ENCODE measurements around the gene CASR. TPM values are rescaled to one million over a fixed set of nuclear protein-coding genes. Genes with fewer than 3 reads are reported as not detected.

The CASR gene
- total RNA-seq, 3 donors from 2014 or later (not counting 1 experiment from before 2014, with no cell fraction given) = 0.10 TPM; not detected in 2

- ATAC-seq = no peak
- no peak overlapping the region for H3K27ac Mint-ChIP-seq
- H3K4me1 ChIP-seq (ENCODE audit: control insufficient read depth, insufficient read depth, low read length) = peaks cover 2% of the 10 kb centered on the region
- intact Hi-C loops (cut with micrococcal nuclease) = no loop called here
- no peak overlapping the region for H3K4me3 ChIP-seq (ENCODE audit: low read length)
- no peaks in the 10 kb centered on the region for H3K9me3 ChIP-seq (ENCODE audit: control insufficient read depth, insufficient read depth, low read length)
- no peaks in the 10 kb centered on the region for H3K4me1 Mint-ChIP-seq
- H3K9me3 Mint-ChIP-seq = peaks cover 0 to 2% of the 10 kb centered on the region in 2 donors
- no peaks in the 10 kb centered on the region for H3K36me3 ChIP-seq (ENCODE audit: control insufficient read depth, insufficient read depth, low read length)
- peaks cover 24 to 33% of the 10 kb centered on the region in 2 donors for H3K27me3 Mint-ChIP-seq (ENCODE audit: low read depth in 2 of 2)
- TF ChIP-seq, protein P1, sequence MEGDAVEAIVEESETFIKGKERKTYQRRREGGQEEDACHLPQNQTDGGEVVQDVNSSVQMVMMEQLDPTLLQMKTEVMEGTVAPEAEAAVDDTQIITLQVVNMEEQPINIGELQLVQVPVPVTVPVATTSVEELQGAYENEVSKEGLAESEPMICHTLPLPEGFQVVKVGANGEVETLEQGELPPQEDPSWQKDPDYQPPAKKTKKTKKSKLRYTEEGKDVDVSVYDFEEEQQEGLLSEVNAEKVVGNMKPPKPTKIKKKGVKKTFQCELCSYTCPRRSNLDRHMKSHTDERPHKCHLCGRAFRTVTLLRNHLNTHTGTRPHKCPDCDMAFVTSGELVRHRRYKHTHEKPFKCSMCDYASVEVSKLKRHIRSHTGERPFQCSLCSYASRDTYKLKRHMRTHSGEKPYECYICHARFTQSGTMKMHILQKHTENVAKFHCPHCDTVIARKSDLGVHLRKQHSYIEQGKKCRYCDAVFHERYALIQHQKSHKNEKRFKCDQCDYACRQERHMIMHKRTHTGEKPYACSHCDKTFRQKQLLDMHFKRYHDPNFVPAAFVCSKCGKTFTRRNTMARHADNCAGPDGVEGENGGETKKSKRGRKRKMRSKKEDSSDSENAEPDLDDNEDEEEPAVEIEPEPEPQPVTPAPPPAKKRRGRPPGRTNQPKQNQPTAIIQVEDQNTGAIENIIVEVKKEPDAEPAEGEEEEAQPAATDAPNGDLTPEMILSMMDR (IDR thresholded peaks at IDR 0.05) = no peak
- no peak for DNase-seq
- 90% methylated on average over 2 of the region's 5 CpGs for WGBS (ENCODE audit: insufficient coverage)
- H3K27me3 ChIP-seq (ENCODE audit: control insufficient read depth, insufficient read depth, low read length) = no peaks in the 10 kb centered on the region
- H3K36me3 Mint-ChIP-seq = no peaks in the 10 kb centered on the region
- no peak overlapping the region for H3K27ac ChIP-seq (ENCODE audit: low read length)
- H3K4me3 Mint-ChIP-seq = no peak overlapping the region
Measured at GRCh38 chr3:122178711-122179110, 4.8 kb upstream of the CASR start.

DNA sequence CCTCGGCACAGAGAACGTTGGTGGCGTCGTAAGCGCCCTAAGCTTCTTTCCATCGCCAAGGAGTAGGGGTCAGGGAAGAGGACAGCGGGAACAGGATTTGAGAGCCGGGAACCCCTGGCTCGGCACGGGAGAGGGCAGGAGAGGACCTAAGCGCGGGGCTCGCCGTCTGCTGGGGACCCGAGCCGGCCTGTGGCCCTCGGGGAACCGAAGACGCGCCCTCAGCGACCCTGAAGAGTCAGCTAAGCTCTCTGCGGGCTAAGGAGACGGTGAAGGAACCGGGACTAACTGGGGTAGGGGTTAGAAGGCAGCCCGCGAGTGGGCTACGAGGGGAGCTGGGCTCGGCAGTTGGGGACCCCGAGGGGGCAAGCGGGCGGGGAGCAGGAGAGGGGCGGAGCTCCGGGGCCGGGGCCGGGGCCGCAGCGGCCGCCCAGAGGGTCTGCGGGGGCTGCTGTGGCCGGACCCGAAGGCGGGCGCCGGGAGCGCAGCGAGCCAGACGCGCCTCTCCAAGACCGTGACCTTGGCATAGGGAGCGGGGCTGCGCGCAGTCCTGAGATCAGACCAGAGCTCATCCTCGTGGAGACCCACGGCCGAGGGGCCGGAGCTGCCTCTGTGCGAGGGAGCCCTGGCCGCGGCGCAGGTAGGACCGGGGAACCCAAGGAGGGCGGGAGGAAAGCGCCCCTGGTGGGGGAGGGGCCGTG lies 574 bp downstream of the CASR start:
- Mint-ChIP-seq H3K27ac (no peak overlapping the region), H3K36me3 (no peaks in the 10 kb centered on the region), H3K27me3 (ENCODE audit: low read depth in 2 of 2) (peaks cover 52 to 66% of the 10 kb centered on the region in 2 donors), H3K4me3 (no peak overlapping the region), H3K9me3 (no peaks in the 10 kb centered on the region), H3K4me1 (no peaks in the 10 kb centered on the region)
- ATAC-seq (no peak), DNase-seq (no peak)
- TF ChIP-seq, protein P1 (IDR thresholded peaks at IDR 0.05) = no peak
- intact Hi-C loops (cut with micrococcal nuclease) = no loop called here
- 6% methylated on average over 64 of the region's 64 CpGs for WGBS (ENCODE audit: insufficient coverage)
- Histone ChIP-seq H3K36me3 (ENCODE audit: control insufficient read depth, insufficient read depth, low read length) (no peaks in the 10 kb centered on the region), H3K9me3 (ENCODE audit: control insufficient read depth, insufficient read depth, low read length) (no peaks in the 10 kb centered on the region), H3K4me1 (ENCODE audit: control insufficient read depth, insufficient read depth, low read length) (peaks cover 4% of the 10 kb centered on the region), H3K27me3 (ENCODE audit: control insufficient read depth, insufficient read depth, low read length) (peaks cover 10% of the 10 kb centered on the region), H3K4me3 (ENCODE audit: low read length) (no peak overlapping the region), H3K27ac (ENCODE audit: low read length) (no peak overlapping the region)

DNA sequence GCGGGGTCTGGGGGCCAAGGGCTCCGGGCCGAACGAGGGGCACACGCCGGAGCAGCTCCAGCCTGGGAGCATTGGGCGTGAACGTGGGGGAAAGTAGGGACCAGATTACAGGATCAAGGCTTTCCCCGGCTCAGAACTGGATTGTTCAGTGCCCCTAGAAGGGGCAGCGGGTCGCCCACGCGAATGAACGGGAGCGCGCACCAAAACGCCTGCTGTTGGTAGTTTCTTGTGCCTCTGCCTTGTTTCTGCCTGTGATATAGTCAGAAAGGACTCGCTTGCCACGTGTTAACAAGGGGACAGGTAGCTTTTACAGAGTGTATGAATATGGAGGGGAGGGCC lies 1.1 kb downstream of the CASR start:
- no peak for ATAC-seq
- peaks cover 10% of the 10 kb centered on the region for H3K27me3 ChIP-seq (ENCODE audit: control insufficient read depth, insufficient read depth, low read length)
- Mint-ChIP-seq H3K4me3 (no peak overlapping the region), H3K27me3 (ENCODE audit: low read depth in 2 of 2) (peaks cover 52 to 66% of the 10 kb centered on the region in 2 donors), H3K36me3 (no peaks in the 10 kb centered on the region), H3K4me1 (no peaks in the 10 kb centered on the region), H3K9me3 (no peaks in the 10 kb centered on the region), H3K27ac (no peak overlapping the region)
- H3K36me3 ChIP-seq (ENCODE audit: control insufficient read depth, insufficient read depth, low read length) = no peaks in the 10 kb centered on the region
- intact Hi-C loops (cut with micrococcal nuclease) = no loop called here
- 26% methylated on average over 19 of the region's 19 CpGs for WGBS (ENCODE audit: insufficient coverage)
- TF ChIP-seq, protein P1 (IDR thresholded peaks at IDR 0.05) = no peak
- H3K27ac ChIP-seq (ENCODE audit: low read length) = no peak overlapping the region
- peaks cover 4% of the 10 kb centered on the region for H3K4me1 ChIP-seq (ENCODE audit: control insufficient read depth, insufficient read depth, low read length)
- H3K4me3 ChIP-seq (ENCODE audit: low read length) = no peak overlapping the region
- no peak for DNase-seq
- H3K9me3 ChIP-seq (ENCODE audit: control insufficient read depth, insufficient read depth, low read length) = no peaks in the 10 kb centered on the region

- no peak for ATAC-seq
- DNase-seq = no peak
- H3K9me3 Mint-ChIP-seq = no peaks in the 10 kb centered on the region
- Histone ChIP-seq H3K9me3 (ENCODE audit: control insufficient read depth, insufficient read depth, low read length) (no peaks in the 10 kb centered on the region), H3K4me1 (ENCODE audit: control insufficient read depth, insufficient read depth, low read length) (peaks cover 4% of the 10 kb centered on the region), H3K27ac (ENCODE audit: low read length) (no peak overlapping the region), H3K36me3 (ENCODE audit: control insufficient read depth, insufficient read depth, low read length) (no peaks in the 10 kb centered on the region), H3K4me3 (ENCODE audit: low read length) (no peak overlapping the region), H3K27me3 (ENCODE audit: control insufficient read depth, insufficient read depth, low read length) (peaks cover 10% of the 10 kb centered on the region)
- H3K36me3 Mint-ChIP-seq = no peaks in the 10 kb centered on the region
- H3K27me3 Mint-ChIP-seq (ENCODE audit: low read depth in 2 of 2) = peaks cover 52 to 53% of the 10 kb centered on the region in 2 donors
- H3K4me3 Mint-ChIP-seq = no peak overlapping the region
- 86% methylated on average over 1 of the region's 2 CpGs for WGBS (ENCODE audit: insufficient coverage)
- H3K27ac Mint-ChIP-seq = no peak overlapping the region
- TF ChIP-seq, protein P1 (IDR thresholded peaks at IDR 0.05) = no peak
- intact Hi-C loops (cut with micrococcal nuclease) = no loop called here
- H3K4me1 Mint-ChIP-seq = no peaks in the 10 kb centered on the region
Measured at GRCh38 chr3:122186372-122186771, 2.9 kb downstream of the CASR start.

All from natural killer cell (primary cell).